HG03175 (cell line): ENCODE data around the gene MAK.
A peak's percentile ranks its signal among the peaks of the same experiment; 100 is the strongest.
"Not testable (repeated sequence)": the region's sequence is repeated elsewhere in the genome, so short reads cannot be mapped to it uniquely, and the experiment has no call there.

Experiments
- ATAC-seq: cut with Tn5 transposase; IDR thresholded peaks from one replicate; pipeline ENCODE4 v1.9.1; 2021; ENCODE audit warnings: mild to moderate bottlenecking, moderate library complexity; ENCODE audit not compliant: unreplicated experiment

MAK gene

DNA sequence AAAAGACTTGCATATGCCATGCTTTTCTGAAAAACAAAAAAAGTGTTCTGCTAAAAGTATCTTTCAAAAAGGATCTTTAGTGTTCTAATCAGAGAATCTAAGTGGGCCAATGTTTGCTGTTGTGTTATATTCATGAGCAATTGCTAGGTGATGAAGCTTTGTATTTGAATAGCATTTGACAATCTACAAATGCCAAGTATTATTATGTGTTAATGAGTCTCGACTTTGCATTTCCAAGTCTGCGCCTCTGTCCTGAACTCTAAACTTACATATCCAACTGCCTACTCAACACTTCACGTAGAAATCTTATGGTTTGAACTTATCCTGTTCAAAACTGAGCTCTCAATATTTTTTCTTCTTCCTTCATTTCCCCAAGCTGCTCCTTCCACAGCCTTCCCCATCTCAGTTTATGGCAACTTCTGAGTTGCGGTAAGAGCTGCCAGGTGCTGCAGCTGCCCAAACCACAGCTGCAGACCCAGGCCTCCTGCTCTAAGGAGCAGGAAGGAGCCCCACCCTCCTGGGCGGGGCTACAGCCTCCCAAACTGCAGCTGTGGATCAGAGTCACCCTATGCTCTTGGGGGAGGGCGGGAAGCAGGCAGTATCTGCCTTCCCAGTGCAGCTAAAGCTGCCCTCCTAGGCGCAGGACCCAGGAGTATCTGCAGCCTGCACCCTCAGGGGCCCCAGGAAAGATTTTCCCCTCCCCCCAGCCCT, 16.7 kb upstream of the MAK start:
- no peak for ATAC-seq

DNA sequence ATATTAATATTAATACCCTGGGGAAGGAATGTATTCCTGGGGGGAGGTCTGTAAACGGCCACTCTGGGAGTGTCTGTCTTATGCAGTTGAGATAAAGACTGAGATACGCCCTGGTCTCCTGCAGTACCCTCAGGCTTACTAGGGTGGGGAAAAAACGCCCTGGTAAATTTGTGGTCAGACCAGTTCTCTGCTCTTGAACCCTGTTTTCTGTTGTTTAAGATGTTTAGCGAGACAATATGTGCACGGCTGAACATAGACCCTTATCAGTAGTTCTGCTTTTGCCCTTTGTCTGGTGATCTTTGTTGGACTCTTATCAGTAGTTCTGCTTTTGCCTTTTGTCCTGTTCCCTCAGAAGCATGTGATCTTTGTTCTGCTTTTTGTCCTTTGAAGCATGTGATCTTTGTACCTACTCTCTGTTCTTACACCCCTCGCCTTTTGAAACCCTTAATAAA, 15.5 kb upstream of the MAK start:
- not testable (repeated sequence) for ATAC-seq

DNA sequence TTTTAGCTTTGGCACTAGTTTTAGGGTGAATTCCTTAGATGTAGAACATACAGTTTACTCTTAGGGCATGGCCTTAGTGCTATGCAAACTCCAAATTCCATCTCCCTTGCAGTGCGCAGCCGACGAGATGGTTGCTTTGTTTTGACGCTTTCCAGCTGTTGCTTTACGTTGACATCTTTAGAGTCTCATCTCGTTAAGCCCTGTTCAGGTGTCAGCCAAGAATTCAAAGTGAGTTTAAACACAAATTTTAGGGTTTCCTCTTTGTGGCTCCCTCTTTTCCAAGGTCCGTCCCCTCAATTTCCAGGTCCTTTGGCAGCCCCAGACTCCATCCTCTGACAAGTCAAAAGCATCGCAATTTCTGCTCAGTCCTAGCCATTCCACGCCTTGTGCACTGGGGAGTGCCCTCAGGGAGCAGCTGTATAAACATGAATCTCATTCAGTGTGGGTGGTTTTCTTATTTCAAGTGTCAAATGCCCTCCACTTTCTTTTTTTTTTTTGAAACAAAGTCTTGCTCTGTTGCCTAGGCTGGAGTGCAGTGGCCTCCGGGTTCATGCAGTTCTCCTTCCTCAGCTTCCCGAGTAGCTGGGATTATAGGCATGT, 14.1 kb upstream of the MAK start:
- no peak for ATAC-seq

DNA sequence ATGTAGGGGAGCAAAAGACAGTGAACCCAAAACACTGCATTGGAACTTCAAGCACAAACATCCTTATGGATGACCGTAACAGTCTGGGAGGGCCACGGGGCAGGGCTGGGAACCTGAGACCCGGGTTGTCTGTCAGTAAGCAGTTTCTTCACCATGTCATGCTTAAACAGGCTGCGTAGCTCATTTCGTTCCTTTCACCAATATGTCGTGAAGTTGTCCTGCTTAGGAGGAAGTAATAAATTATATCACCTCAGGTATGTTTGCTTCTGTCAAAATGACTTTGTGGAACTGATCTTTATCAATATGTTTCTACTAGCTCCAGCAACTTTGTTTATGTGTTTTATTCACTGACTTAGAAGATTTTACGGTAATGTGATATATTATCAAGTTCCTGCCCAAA, 12.4 kb upstream of the MAK start:
- no peak for ATAC-seq

DNA sequence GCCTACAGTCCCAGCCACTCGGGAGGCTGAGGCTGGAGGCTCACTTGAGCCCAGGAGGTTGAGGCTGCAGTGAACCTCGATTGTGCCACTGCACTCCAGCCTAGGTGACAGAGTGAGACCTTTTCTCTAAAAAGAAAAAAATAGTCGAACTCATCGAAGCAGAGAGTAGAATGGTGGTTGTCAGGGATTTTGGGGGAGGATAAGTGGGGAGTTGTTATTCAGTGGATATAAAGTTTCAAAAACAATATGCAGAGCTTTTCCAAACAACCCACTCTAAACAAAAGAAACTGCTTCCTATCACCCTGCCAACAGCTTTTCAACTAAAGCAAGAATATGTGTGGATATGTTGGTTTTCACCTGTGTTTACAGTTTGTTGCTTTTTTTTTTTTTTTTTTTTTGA, 11.6 kb upstream of the MAK start:
- ATAC-seq: no peak

DNA sequence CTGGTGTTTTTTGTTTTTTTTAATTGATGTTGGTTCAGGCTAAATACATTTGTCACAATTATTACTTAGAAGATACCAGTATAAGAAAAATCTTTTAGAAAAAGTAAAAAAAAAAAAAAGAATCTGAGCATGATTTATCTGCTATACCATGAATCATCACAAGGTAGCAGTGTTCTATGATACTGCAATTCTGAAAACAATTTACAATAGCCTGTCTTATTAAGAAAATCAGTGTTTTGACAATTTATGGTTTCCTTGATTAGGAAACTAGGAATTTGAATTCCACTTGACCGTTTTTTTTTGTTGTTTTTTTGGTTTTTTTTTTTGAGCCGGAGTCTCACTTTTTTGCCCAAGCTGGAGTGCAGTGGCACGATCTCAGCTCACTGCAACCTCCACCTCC, 9.3 kb upstream of the MAK start:
- no peak for ATAC-seq

DNA sequence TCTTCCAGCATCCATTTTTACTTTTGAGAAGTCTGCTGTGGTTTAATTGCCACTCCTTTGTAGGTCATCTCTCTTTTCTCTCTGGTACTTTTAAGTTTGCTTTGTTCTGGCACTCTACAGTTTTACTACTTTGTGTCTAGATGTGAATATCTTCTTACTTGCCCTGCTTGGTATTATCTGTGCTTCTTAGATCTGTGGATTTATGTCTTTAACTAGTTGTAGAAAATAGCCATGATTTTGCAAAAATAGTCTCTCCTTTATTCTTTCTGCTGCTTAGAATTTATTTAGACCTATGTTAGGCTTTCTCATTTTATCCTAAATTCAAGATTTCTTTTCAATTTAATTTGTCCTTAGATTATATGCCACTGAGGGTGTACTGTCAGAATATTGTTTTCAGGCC, 5.2 kb upstream of the MAK start:
- ATAC-seq: no peak

DNA sequence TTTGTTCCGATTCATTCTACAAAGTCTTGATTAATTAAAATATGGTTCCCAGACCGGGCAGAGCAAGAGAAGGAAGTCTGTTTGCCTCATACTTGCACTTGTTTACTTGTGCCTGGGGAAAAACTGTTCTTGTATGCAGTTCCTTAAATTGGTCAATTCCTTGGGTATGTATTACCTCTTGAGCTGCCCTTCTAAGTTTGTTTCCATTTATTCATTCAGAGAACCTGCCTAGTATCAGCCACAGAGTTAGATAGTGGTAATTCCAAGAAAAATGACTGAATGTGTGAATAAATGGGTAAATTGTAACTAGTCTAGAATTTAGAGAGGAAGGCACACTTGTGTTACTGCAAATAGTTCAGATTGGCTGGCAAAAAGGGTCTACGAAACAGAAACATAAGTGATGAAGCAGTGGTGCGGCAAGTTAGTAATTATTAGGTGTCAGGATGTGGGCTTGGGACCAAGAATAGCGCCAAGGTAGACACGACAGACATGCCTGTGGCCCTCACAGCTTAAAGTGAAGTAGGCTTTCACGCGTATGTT, 525 bp upstream of the MAK start:
- ATAC-seq: peak; percentile 75

DNA sequence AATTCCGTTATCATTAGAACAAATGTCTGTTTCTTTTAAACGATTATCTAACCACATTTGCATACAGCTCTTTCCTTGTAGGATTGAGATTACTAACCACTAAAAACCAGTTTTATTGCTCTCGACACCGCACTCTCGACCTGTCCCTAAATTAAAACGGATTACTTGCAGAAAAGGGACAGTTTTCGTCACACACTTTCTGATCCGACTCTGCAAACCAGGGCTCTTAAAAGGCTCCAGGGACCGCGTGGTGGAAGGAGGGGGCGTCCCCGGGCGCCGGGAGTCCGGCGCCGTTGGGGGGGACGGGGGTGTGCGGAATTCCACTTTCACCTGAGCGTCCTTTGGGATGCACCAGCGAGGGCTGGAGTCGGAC, 731 bp downstream of the MAK start:
- ATAC-seq: no peak

DNA sequence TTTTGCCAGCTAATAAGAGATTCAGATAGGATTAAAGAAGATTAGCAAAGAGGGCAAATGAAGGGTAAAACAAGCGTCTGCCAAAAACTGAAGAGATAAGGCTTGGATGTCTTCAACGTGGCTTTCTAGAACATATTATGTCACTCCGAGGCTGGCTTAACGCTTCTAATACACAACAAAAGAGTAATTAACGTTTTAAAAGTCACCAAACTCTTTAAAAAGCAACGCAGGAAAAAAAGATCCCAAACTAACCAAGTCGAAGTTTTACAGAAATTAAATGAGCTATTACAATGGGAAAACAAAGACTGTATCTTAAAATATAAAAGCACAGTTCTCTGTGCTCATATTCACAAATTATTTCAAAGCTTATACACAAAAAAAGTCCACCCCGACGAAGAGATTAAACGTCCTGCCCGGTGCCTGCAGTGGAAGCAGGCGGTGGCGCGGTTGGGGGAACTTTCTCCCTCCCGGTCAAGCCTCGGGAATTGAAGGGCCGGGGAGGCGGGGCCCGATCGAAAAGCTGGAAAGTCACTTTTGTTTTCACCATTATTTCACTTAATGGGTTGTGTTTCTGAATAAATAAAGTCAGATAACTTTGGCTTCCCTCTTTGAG, 1.2 kb downstream of the MAK start:
- ATAC-seq: no peak

DNA sequence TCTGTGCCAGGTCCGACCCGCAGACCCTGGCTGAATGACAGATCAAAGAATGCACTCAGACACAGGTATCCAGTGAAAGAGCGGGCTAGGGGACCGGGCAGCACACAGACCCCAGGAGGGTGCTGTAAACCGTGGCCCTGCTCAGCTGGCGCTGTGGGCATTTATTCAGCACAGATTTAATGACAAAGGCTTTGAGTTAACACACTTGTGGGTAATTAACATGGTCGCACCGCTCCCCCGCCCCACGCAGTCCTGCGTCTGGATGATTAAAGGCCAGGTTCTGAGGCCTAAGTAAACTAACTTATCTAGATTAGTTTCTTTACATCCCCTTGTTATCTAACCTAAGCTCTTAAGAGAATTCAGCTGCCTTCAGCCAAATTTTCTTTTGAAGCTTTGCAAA, 3.5 kb downstream of the MAK start:
- ATAC-seq: no peak

DNA sequence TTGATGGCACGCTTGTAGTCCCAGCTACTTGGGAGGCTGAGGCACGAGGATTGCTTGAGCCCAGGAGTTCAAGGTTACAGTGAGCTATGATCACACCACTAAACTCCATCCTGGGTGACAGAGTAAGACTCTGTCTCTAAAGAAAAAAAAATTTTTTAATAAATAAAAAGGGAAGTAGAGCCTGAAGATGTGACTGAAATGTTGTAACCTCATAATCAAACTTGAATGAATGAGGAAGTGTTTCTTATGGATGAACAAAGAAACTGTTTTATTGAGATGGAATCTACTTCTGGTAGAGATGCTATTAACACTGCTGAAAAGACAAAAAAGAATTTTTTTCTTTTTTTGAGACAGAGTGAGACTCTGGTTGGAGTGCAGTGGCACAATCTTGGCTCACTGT, 6.7 kb downstream of the MAK start:
- no peak for ATAC-seq

DNA sequence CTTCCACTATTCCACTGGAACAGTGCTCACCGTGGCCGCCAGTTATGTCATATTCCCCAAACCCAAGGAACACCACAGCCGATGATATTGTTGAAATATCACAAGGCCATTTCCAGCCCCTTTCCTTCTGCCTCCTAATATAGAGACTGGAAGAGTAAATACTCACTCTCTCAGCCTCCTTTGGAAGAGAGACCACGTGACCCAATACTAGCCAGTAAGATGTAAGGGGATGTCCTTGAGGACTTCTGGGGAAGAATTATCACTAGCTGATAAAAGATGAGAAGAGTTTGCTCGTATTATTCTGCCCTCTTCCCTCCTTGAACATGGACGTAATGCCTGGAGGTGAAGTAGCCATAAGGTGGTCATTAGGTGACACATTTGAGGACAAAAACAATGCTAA, 13.5 kb downstream of the MAK start:
- no peak for ATAC-seq

DNA sequence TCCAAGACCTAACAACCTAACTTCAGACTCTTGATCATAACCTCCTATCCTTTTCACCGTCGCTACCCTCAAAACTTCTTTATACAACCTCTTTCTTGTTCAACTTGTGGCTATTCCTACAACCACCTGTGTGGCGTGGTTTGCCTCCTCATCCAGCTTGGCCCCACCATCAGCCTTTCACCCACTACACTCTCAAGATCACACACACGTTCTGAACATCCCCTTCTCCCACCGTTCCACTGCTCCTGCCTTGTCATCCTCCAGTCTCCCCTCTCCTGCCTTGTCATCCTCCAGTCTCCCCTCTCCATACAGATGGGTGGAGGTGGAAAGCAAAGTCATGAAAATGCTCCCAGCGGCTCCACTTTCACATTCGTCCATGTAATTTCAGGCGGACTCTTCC, 14.0 kb downstream of the MAK start:
- no peak for ATAC-seq

DNA sequence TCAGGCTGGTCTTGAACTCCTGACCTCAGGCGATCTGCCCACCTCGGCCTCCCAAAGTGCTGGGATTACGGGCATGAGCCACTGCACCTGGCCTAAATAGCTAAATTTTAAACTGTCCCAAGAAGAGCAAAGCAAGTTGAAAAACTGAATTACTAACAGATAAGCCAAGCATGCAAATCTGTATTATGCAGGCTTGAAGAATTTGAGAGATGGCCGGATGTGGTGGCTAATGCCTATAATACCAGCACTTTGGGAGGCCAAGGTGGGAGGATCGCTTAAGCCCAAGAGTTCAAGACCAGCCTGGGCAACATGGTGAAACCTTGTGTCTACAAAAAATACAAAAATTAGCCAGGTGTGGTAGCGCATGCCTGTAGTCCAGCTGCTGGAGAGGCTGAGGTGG, 24.2 kb downstream of the MAK start:
- not testable (repeated sequence) for ATAC-seq

DNA sequence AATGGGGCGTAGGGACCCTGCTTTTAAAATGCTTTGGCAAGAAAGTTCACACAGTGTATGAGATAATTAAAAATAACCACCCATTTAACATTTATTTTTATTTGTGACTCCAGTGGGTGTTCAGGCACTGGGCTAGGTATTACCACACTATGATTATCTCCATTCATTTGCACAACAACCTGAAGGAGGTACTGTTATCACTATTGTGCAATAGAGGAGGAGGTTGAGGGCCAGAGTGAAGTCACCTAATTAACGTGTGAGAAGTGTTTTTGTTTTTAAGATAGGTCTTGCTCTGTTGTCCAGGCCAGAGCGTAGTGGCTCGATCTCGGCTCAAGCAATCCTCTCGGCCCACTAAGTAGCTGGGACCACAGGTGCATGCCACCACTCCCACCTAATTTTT, 29.2 kb downstream of the MAK start:
- no peak for ATAC-seq

DNA sequence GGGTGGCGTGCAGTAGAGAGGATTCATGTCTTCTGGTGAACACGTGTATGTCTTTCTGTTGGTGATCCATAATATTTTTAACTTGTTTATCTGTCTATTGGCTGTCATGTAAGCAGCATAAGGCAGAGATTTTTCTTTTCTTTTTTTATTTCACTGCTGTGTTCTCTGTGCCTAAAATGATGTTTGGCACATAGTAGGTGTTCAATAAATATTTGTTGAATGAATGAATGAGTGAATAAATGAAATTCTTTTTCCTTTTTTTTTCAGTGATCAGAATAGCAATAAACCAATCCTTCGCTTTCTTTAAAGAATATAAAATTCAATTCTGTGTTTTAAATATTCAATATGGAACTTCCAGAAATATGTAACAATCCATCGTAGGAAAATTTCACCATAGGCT, 30.0 kb downstream of the MAK start:
- ATAC-seq: no peak

DNA sequence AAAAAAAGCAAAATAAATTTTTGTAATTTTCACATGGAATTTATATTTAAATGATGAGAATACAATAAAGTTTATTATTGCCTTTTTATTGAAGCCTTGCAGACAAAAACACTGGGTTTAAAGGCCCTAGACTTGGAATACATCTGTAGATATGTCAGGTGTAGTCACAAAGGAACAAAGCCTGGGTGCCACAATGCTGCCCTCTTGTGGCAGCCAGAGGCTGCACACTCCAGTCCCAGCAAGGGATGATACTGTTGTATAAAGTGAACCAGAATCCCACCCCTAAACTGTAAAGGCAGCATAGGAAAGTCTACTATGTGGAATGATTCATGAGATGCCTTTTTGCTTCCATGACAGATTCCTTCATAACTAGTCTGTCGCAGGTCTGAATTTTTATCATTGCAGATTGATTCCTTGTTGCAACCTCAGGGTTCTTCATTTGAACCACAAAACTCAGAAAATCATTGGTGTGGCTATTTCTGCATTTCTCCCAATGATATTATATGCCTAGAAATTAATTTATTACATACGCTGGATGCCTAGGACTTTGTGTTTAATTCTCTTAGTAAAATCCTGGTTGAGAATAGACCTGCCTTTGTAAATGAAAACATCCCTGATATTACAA, 37.0 kb downstream of the MAK start:
- peak; percentile 92 for ATAC-seq

DNA sequence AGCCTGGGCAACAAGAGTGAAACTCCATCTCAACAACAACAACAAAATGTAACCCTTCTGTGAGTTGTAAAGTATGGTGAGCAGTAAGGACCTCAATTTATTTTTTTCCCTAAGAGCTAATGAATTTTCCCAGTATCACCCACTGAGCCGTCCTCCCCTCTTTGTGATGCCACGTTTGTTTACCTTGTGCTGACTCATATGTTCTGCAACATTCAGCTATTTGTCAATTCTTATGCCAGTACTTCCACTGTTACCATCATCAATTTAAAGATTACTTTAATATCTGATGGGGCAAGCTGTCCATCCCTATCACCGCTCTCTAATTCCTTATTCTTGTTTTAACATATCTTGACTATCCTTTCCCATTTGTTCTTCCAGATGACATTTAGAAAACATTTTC, 37.5 kb downstream of the MAK start:
- ATAC-seq: no peak

DNA sequence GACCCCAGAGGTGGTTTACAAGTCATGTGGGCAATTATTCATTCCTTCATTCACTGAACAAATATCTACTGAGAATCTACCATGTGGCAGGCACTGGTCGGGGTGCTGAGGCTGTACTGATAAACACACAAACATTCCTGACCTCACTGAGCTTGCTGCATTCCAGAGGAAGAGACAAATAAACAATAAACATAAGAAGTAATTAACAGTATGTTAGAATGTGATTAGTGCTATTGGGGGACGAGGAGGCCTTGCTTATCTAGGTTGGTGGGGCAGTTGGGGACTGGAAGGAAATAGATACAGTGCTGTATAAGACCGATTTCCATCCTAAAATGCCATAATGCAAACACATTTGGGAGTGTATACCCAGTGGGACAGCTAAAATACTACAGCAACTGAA, 44.1 kb downstream of the MAK start:
- no peak for ATAC-seq

DNA sequence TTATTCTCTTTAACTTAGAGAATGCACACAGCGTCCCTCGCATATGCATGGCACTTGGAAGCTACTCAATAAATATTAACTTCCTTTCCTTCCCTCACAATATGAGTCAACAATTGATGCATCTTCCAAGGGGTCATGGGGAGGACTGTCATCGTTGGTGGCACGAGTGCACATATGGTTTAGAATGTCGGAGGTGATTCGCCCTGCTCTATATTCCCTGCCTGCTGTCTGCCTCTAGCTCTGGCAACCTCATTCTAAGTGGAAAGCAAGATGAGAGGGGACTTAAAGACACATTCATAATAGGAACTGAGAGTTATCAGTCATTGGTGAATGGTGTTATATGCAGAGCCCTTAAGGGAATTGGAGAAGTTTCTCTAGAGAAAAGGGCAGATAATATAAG, 44.6 kb downstream of the MAK start:
- no peak for ATAC-seq

DNA sequence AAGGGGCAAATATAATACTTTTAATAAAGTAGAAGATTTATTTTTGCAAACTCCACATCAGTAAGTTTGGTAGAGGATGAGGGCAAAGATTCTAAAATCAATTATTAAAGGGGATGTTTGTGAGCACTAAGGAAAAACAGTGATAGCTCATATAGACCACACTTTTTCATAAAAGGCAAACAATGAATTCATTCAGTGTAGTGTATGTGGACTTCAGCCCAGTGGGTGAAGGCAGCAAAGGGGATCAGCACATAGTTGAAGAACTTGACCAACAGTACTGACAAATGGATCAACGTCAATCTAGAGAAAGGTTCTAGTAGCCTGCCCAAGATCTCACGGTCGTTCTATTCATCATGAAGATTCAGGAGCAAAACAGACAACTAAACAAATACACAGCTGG, 45.3 kb downstream of the MAK start:
- no peak for ATAC-seq
